Gastrocnemius medialis (tissue), 4 donors: ENCODE data around the gene SH3RF1. TPM values are rescaled to one million over a fixed set of nuclear protein-coding genes. Genes with fewer than 3 reads are reported as not detected.
A peak's percentile ranks its signal among the peaks of the same experiment; 100 is the strongest.

Experiments
- ATAC-seq, 2 donors: fragments of 150-250 bp; one replicate each; pipeline ENCODE4 v1.9.1; 2016
- DNase-seq, 2 donors: peaks; one replicate each; pipeline ENCODE4 v3.0.0-alpha.2; 2019
- H3K27ac ChIP-seq, 4 donors: fragments of 200-600 bp; sonication (generic); 1 replicate in 1 of 4; 2 replicates in 3 of 4; pipeline ENCODE4 v1.5.1; 2016 to 2018; ENCODE audit warnings: mild to moderate bottlenecking in 2 of 4, moderate library complexity in 1 of 4
- H3K27me3 ChIP-seq, 3 donors: fragments of 200-600 bp; sonication (generic) in 2 of 3; 1 replicate in 1 of 3; 2 replicates in 2 of 3; pipeline versions ENCODE4 v1.5.1 to v1.6.0; 2016 to 2019; ENCODE audit warnings: mild to moderate bottlenecking in 1 of 3, moderate library complexity in 1 of 3
- H3K36me3 ChIP-seq, 2 donors: fragments of 200-600 bp; sonication (generic) in 1 of 2; one replicate each; pipeline ENCODE4 v1.5.1; 2017 to 2018
- H3K4me1 ChIP-seq, 2 donors: fragments of 200-600 bp; sonication (generic) in 1 of 2; one replicate each; pipeline ENCODE4 v1.5.1; 2016 to 2017; ENCODE audit warnings: mild to moderate bottlenecking in 2 of 2
- H3K4me3 ChIP-seq, 4 donors: fragments of 200-600 bp; sonication (generic) in 3 of 4; 1 replicate in 1 of 4; 2 replicates in 3 of 4; pipeline ENCODE4 v1.5.1; 2016 to 2019; ENCODE audit warnings: mild to moderate bottlenecking in 2 of 4
- H3K9me3 ChIP-seq, 3 donors: fragments of 200-600 bp; sonication (generic) in 2 of 3; 1 replicate in 1 of 3; 2 replicates in 2 of 3; pipeline ENCODE4 v1.5.1; 2016 to 2019
- POLR2A ChIP-seq, 2 donors: fragments of 450-650 bp; IDR thresholded peaks; one replicate each; pipeline ENCODE4 v1.6.1; 2017; ENCODE audit warnings: antibody characterized with exemption in 2 of 2, mild to moderate bottlenecking in 2 of 2, moderate library complexity in 2 of 2
- in situ Hi-C, 4 donors: fragments of 200-750 bp; cut with MboI; loops; one replicate each; pipeline versions ENCODE4 v1.15.0 to v1.8.0; 2017; ENCODE audit warnings: low sequenced_read_pairs in 4 of 4
- intact Hi-C: fragments of 100-400 bp; cut with DNase I; formaldehyde crosslinking; loops from one replicate; pipeline ENCODE4 v1.15.1; 2023; ENCODE audit warnings: low total_unique reads
- total RNA-seq, 4 donors: library from RNA; depleted of rRNA; stranded (reverse); fragments of >200 nt; gene quantifications; one replicate each; pipeline versions ENCODE4 v1.1.0 to v1.2.3, GENCODE V29; 2016
- TF ChIP-seq, protein P1 (sequence below), 5 experiments: fragments of 450-650 bp in 3 of 5; fragments of 200-600 bp in 2 of 5; sonication (generic) in 2 of 5; IDR thresholded peaks in 4 of 5; conservative IDR thresholded peaks in 1 of 5; 1 replicate in 4 of 5; 2 replicates in 1 of 5; pipeline ENCODE4 v1.5.1; 2016 to 2019; ENCODE audit warnings: antibody characterized with exemption in 5 of 5, mild to moderate bottlenecking in 3 of 5, moderate library complexity in 3 of 5

Gene SH3RF1
- total RNA-seq, 4 donors from 2014 or later: 12.6 to 27.0 (median 13.4) TPM

DNA sequence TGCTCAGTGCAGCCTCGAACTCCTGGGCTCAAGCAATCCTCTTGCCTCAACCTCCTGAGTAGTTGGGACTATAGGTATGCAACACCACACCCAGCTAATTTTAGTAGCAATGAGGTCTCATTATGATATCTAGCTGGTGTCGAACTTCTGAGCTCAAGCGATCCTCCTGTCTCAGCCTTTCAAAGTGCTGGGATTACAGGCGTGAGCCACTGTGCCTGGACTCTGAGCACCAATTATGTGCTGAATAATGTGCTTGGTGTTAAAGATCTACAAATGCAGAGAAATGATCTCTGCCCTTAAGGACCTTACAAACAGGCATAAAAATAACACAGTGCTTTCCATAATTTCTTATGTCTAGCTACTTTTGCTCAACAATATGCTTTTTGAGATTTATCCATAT, 131.7 kb downstream of the SH3RF1 start:
- no peak for ATAC-seq
- Histone ChIP-seq H3K27ac (no peak overlapping the region), H3K36me3 (peaks cover 0 to 3% of the 10 kb centered on the region in 2 donors), H3K27me3 (no peaks in the 10 kb centered on the region), H3K4me1 (peaks cover 23 to 29% of the 10 kb centered on the region in 2 donors), H3K4me3 (no peak overlapping the region), H3K9me3 (no peaks in the 10 kb centered on the region)
- in situ Hi-C loops (no loop called here), intact Hi-C loops (no loop called here)
- DNase-seq: no peak
- no peak for TF ChIP-seq POLR2A (IDR thresholded peaks at IDR 0.05)
- TF ChIP-seq, protein P1, sequence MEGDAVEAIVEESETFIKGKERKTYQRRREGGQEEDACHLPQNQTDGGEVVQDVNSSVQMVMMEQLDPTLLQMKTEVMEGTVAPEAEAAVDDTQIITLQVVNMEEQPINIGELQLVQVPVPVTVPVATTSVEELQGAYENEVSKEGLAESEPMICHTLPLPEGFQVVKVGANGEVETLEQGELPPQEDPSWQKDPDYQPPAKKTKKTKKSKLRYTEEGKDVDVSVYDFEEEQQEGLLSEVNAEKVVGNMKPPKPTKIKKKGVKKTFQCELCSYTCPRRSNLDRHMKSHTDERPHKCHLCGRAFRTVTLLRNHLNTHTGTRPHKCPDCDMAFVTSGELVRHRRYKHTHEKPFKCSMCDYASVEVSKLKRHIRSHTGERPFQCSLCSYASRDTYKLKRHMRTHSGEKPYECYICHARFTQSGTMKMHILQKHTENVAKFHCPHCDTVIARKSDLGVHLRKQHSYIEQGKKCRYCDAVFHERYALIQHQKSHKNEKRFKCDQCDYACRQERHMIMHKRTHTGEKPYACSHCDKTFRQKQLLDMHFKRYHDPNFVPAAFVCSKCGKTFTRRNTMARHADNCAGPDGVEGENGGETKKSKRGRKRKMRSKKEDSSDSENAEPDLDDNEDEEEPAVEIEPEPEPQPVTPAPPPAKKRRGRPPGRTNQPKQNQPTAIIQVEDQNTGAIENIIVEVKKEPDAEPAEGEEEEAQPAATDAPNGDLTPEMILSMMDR (IDR thresholded peaks at IDR 0.05 in 4 of 5, conservative IDR thresholded peaks at IDR 0.05 in 1 of 5): no peak

DNA sequence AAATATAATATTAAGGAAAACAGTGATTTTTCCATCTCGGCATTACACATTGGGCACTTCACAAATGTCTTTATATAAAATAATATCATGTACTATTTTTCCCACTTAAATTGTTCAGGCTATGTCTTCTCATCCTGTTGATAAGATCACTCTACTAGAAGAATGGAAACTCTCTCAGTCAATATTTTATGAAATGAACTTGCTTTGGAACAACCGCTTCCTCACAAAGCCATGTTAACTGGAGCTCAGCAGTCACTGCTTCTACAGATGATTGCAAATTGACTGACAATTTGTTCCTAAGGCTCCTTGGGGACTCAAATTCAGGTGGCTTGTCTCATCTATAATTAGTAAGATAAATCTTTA, 133.2 kb downstream of the SH3RF1 start:
- Histone ChIP-seq H3K4me3 (no peak overlapping the region), H3K27ac (peak overlapping the region in 3 of 4 donors; percentile 12 to 36 (median 27)), H3K9me3 (no peaks in the 10 kb centered on the region), H3K36me3 (peaks cover 0 to 17% of the 10 kb centered on the region in 2 donors), H3K4me1 (peaks cover 23 to 29% of the 10 kb centered on the region in 2 donors), H3K27me3 (no peaks in the 10 kb centered on the region)
- intact Hi-C loops: no loop called here
- TF ChIP-seq, protein P1 (IDR thresholded peaks at IDR 0.05 in 4 of 5, conservative IDR thresholded peaks at IDR 0.05 in 1 of 5): no peak
- TF ChIP-seq POLR2A (IDR thresholded peaks at IDR 0.05): no peak
- DNase-seq: no peak
- ATAC-seq: no peak
- in situ Hi-C loops: no loop called here

DNA sequence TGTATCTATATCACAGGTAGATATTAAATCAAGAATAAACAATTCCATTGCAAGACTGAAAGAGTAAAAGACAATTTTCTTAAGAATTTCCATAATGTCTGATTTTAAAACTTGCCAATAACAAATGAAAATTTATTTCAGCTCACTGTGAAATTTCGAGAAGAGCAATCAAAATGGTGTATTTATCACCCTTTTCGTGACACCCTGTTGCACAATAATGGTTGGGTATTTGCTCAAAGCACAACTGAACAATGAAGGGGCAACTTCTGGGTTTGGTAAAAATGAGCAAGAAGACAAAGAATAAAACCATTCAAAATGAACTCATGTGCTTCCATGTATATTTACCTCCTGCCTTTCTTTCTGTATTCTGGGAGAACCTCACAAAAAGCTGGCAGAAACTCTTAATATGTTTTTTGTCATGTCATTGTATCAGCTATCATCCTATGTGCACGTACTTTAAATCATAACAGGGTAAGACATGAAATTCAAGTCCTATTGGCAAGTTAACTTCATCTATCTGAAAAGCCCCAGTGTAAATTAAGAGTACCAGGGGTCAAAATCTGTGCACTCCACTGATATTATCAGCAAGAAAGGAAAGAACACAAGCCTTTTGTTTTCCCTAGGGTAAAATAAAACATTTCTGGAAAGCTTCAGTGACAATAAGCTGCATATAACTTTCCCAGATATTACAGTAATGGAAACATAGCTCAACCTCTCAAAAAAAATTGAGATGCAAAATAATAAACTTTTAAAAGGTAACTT, 133.8 kb downstream of the SH3RF1 start:
- in situ Hi-C loops: no loop called here
- peaks cover 23 to 29% of the 10 kb centered on the region in 2 donors for H3K4me1 ChIP-seq
- TF ChIP-seq, protein P1 (IDR thresholded peaks at IDR 0.05 in 4 of 5, conservative IDR thresholded peaks at IDR 0.05 in 1 of 5): no peak
- TF ChIP-seq POLR2A (IDR thresholded peaks at IDR 0.05): no peak
- H3K9me3 ChIP-seq: no peaks in the 10 kb centered on the region
- H3K27ac ChIP-seq: peak overlapping the region in 2 of 4 donors; percentile 27 to 36
- intact Hi-C loops: no loop called here
- DNase-seq (no peak), ATAC-seq (no peak)
- H3K4me3 ChIP-seq: no peak overlapping the region
- H3K27me3 ChIP-seq: no peaks in the 10 kb centered on the region
- H3K36me3 ChIP-seq: peaks cover 0 to 22% of the 10 kb centered on the region in 2 donors

DNA sequence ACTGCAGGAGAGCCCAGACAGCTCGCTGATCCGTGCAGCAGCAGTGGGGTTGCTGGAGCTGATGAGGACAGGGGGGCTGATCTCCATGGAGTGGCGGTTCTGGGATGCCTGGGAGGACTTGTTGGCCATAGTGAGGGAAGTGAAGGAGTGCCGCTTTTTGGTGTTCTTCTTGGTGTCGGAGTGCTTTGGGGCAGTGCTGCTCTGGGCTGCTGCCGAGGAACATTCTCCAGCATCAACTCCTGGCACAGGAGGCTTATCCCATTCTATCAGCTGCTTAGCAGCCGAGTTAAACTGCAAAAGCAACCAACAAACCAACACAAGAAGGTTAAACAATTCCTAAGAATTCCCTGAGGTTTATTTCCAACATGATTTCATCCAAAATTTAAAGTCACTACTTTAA, 134.4 kb downstream of the SH3RF1 start:
- intact Hi-C loops (no loop called here), in situ Hi-C loops (no loop called here)
- H3K36me3 ChIP-seq: peaks cover 0 to 22% of the 10 kb centered on the region in 2 donors
- H3K9me3 ChIP-seq: no peaks in the 10 kb centered on the region
- H3K4me3 ChIP-seq: no peak overlapping the region
- DNase-seq: no peak
- H3K27me3 ChIP-seq: no peaks in the 10 kb centered on the region
- ATAC-seq: no peak
- peaks cover 23 to 29% of the 10 kb centered on the region in 2 donors for H3K4me1 ChIP-seq
- no peak overlapping the region for H3K27ac ChIP-seq
- TF ChIP-seq, protein P1 (IDR thresholded peaks at IDR 0.05 in 4 of 5, conservative IDR thresholded peaks at IDR 0.05 in 1 of 5): no peak
- TF ChIP-seq POLR2A (IDR thresholded peaks at IDR 0.05): no peak
